IPS-18c (cell line): Measurements from ENCODE around the gene MCTP2.

ENCODE experiments used
- H3K4me3 ChIP-seq: 2 replicates; pipeline ENCODE4 v1.7.0; 2013; ENCODE audit warnings: low read depth, mild to moderate bottlenecking, low read length, moderate library complexity; ENCODE audit not compliant: insufficient read depth
- H3K9me3 ChIP-seq: one replicate; pipeline ENCODE4 v1.6.1; 2013; ENCODE audit warnings: mild to moderate bottlenecking, low read length, moderate library complexity; ENCODE audit not compliant: control insufficient read depth, insufficient read depth

The MCTP2 gene

GRCh38 chr15:94314639-94315038, 83.3 kb downstream of the MCTP2 start:
- no peaks in the 10 kb centered on the region for H3K9me3 ChIP-seq
- no peak overlapping the region for H3K4me3 ChIP-seq

GRCh38 chr15:94317211-94317610, 85.8 kb downstream of the MCTP2 start:
- Histone ChIP-seq H3K9me3 (no peaks in the 10 kb centered on the region), H3K4me3 (no peak overlapping the region)

- H3K9me3 ChIP-seq, result no peaks in the 10 kb centered on the region
- no peak overlapping the region for H3K4me3 ChIP-seq
Measured at GRCh38 chr15:94322141-94322540, 90.8 kb downstream of the MCTP2 start.

- H3K4me3 ChIP-seq, result no peak overlapping the region
- no peaks in the 10 kb centered on the region for H3K9me3 ChIP-seq
Measured at GRCh38 chr15:94323076-94323475, 91.7 kb downstream of the MCTP2 start.

- no peaks in the 10 kb centered on the region for H3K9me3 ChIP-seq
- H3K4me3 ChIP-seq, result no peak overlapping the region
Measured at GRCh38 chr15:94324117-94324826, 92.9 kb downstream of the MCTP2 start.

GRCh38 chr15:94324835-94325767, 93.7 kb downstream of the MCTP2 start:
- H3K9me3 ChIP-seq, result no peaks in the 10 kb centered on the region
- H3K4me3 ChIP-seq, result no peak overlapping the region

- no peaks in the 10 kb centered on the region for H3K9me3 ChIP-seq
- H3K4me3 ChIP-seq, result no peak overlapping the region
Measured at GRCh38 chr15:94327356-94327936, 96.1 kb downstream of the MCTP2 start.

GRCh38 chr15:94331731-94332130, 100.4 kb downstream of the MCTP2 start:
- no peaks in the 10 kb centered on the region for H3K9me3 ChIP-seq

GRCh38 chr15:94335616-94336015, 104.3 kb downstream of the MCTP2 start:
- Histone ChIP-seq H3K9me3 (no peaks in the 10 kb centered on the region), H3K4me3 (no peak overlapping the region)

More at GRCh38 chr15:94331731-94332130, 100.4 kb downstream of the MCTP2 start:
- no peak overlapping the region for H3K4me3 ChIP-seq

GRCh38 chr15:94336817-94337467, 105.6 kb downstream of the MCTP2 start:
- Histone ChIP-seq H3K4me3 (no peak overlapping the region), H3K9me3 (no peaks in the 10 kb centered on the region)

GRCh38 chr15:94338243-94338846, 107.0 kb downstream of the MCTP2 start:
- Histone ChIP-seq H3K4me3 (no peak overlapping the region), H3K9me3 (no peaks in the 10 kb centered on the region)

GRCh38 chr15:94346282-94346681, 114.9 kb downstream of the MCTP2 start:
- no peaks in the 10 kb centered on the region for H3K9me3 ChIP-seq
- no peak overlapping the region for H3K4me3 ChIP-seq

- Histone ChIP-seq H3K9me3 (no peaks in the 10 kb centered on the region), H3K4me3 (no peak overlapping the region)
Measured at GRCh38 chr15:94348084-94348483, 116.7 kb downstream of the MCTP2 start.

- H3K9me3 ChIP-seq, result no peaks in the 10 kb centered on the region
- H3K4me3 ChIP-seq, result no peak overlapping the region
Measured at GRCh38 chr15:94351031-94351535, 119.7 kb downstream of the MCTP2 start.

GRCh38 chr15:94352636-94353487, 121.5 kb downstream of the MCTP2 start:
- Histone ChIP-seq H3K9me3 (no peaks in the 10 kb centered on the region), H3K4me3 (no peak overlapping the region)

GRCh38 chr15:94353488-94353820, 122.1 kb downstream of the MCTP2 start:
- H3K9me3 ChIP-seq, result no peaks in the 10 kb centered on the region
- H3K4me3 ChIP-seq, result no peak overlapping the region
